SH-SY5Y (cell line): Measurements from ENCODE around the gene RAB6A.

Experiments used
- GATA2 ChIP-seq: IDR thresholded peaks from 2 replicates; pipeline ENCODE4 v1.6.1; 2011; ENCODE audit warnings: mild to moderate bottlenecking, low read depth, low read length
- GATA3 ChIP-seq: IDR thresholded peaks from 2 replicates; pipeline ENCODE4 v1.6.1; 2011; ENCODE audit warnings: low read depth, mild to moderate bottlenecking, low read length, moderate library complexity

DNA sequence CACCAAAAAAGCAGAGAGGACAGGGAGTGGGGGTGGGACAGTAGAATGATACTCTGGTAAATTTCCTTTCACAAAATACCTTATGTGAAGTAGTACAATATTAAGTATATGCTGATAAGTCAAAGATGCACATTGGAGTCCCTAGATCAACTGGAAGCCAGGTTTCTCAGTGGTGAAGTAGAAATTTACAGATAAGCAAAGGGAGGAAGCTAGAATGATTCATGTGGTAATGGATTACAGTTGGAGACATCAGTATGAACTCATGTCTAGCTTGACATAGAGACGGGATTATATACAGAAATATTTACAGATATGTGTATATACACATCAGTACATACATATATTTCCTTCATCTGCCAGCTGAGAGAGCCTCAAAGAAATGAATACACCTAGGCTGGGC, 93.0 kb downstream of the RAB6A start:
- TF ChIP-seq GATA2 (no peak), GATA3 (no peak)
